AG09319 (cell line): ENCODE measurements around the gene ASAP2.

ENCODE experiments used
- DNase-seq: peaks from one replicate; pipeline ENCODE4 v3.0.0-alpha.2; 2010; ENCODE audit warnings: low read depth; ENCODE audit errors: extremely low read depth
- TF ChIP-seq, protein P1 (sequence below): IDR thresholded peaks from 2 replicates; pipeline ENCODE4 v1.5.1; 2011; ENCODE audit warnings: low read depth, mild to moderate bottlenecking, inconsistent platforms, low read length, moderate library complexity

Gene ASAP2

GRCh38 chr2:9420495-9420894 is 213.9 kb downstream of the ASAP2 start:
- TF ChIP-seq, protein P1, sequence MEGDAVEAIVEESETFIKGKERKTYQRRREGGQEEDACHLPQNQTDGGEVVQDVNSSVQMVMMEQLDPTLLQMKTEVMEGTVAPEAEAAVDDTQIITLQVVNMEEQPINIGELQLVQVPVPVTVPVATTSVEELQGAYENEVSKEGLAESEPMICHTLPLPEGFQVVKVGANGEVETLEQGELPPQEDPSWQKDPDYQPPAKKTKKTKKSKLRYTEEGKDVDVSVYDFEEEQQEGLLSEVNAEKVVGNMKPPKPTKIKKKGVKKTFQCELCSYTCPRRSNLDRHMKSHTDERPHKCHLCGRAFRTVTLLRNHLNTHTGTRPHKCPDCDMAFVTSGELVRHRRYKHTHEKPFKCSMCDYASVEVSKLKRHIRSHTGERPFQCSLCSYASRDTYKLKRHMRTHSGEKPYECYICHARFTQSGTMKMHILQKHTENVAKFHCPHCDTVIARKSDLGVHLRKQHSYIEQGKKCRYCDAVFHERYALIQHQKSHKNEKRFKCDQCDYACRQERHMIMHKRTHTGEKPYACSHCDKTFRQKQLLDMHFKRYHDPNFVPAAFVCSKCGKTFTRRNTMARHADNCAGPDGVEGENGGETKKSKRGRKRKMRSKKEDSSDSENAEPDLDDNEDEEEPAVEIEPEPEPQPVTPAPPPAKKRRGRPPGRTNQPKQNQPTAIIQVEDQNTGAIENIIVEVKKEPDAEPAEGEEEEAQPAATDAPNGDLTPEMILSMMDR = no peak
- DNase-seq = no peak

DNA sequence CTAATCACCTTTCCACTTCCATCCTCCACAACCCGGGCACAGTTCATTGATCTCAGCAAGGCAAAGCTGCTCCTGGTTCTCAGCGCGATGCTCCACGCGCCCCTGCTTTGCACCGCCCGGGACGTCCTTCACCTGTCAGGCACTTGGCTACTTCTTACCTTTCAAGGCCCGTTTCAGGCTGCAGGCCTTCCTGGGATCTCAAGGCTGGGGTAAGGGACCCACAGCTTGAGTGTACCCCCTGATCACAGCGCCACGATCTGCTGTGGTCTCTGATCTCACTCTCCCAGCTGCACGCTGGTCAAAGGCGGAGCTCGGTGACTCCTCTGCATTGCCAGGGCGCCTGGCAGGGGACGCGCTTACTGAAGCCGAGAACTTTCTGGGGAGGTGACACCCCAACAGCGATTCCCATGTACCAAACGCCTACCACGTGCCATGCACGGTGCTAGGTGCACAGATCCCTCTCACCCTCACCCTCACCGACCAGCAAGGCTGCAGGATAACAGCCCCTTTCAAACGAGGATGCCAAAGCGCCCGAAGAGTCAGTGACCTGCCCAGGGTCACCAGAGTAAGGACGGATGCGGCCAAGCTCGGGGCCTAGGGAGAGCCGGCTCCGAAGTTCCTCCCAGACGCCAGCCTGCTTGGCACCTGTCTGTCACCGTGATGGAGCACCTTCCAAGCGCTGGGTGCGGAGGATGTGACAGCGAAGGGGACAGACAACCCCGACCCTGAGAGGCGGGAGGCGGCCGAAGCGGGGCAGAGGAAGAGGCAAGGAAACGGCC is 215.9 kb downstream of the ASAP2 start:
- TF ChIP-seq, protein P1 = no peak; the same call in 1 of the 2 replicates
- no peak for DNase-seq

- DNase-seq = peak; percentile 94
- TF ChIP-seq, protein P1 = no peak
Observed at GRCh38 chr2:9423100-9423921, 216.7 kb downstream of the ASAP2 start, which contains the start of the genes CPSF3 and ITGB1BP1. TSS of gene CPSF3 (plus strand) at chr2:9423654. CDS start at chr2:9423774, 120 bp downstream. TSS of gene ITGB1BP1 (minus strand) at chr2:9423528. CDS start at chr2:9418697, 4,831 bp downstream.

DNA sequence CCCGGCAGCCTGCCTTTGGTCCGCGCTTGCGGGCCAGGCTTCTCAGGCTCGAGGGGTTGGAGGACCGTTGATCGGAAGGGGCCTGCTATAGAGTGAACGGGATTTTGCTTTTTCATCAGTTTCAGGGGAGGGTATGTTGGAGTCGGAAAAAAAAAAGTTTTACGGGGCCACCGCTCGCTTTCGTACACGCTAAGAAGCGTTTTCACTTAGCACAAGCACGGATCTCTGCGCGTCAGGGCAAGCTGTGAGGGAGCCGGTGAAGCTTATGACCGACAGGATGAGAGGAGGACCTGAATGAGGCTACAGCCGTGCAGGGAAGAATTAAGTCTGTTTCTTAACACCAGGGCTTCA is 217.3 kb downstream of the ASAP2 start:
- no peak for DNase-seq
- TF ChIP-seq, protein P1 = no peak

GRCh38 chr2:9424447-9425164 is 218.0 kb downstream of the ASAP2 start:
- no peak for DNase-seq
- TF ChIP-seq, protein P1 = no peak

DNA sequence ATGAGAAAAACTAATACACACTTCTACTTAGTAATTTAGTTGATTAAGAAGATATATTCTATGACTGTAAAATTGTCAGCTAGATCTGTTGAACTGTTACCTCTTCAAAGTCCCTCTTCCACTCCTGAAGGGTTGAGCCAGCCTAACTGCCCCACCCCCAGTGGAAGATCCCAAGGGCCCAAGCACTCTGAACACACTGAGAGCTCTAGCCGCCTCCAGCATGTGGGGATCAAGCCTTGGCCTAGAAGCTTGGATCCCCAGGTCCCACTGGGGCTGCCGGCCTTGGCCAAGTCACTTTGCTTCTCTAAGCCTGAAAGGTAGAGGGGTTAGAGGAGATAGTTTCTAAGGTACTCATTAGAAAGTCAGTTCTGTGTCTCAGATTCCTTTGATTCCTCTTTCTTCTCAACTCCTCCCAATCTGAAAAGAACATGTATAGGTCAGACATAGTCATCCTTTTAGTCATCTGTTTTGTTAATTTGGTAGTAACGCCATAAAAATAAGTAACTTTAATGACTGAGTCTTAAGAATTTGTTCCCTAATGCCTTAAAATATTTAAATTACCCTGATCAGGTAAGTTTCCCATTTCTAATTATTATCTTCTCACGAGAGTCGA is 222.5 kb downstream of the ASAP2 start:
- TF ChIP-seq, protein P1 = no peak
- DNase-seq = no peak
